HepG2 (cell line): ENCODE data around the gene IFNAR1. TPM values are rescaled to one million over a fixed set of nuclear protein-coding genes. Genes with fewer than 3 reads are reported as not detected.
A peak's percentile ranks its signal among the peaks of the same experiment; 100 is the strongest.

Source experiments
- ADNP ChIP-seq: sonication (generic); formaldehyde crosslinking; IDR thresholded peaks from 2 replicates; pipeline ENCODE4 v1.4.0; 2020; ENCODE audit warnings: missing genetic modification reagents
- CBX2 ChIP-seq, 2 experiments: fragments of 200-600 bp in 1 of 2; sonication (generic); formaldehyde crosslinking in 1 of 2; IDR thresholded peaks; 2 replicates each; pipeline versions ENCODE4 v1.7.0 to v1.8.1; 2018 to 2022; ENCODE audit warnings: low read depth in 2 of 2, low read length in 1 of 2, mild to moderate bottlenecking in 1 of 2, missing genetic modification reagents in 1 of 2
- HNF4A ChIP-seq: sonication (generic); formaldehyde crosslinking; IDR thresholded peaks from 2 replicates; pipeline ENCODE4 v1.4.0; 2020; ENCODE audit warnings: missing genetic modification reagents
- NFKB2 ChIP-seq: sonication (generic); formaldehyde crosslinking; IDR thresholded peaks from 2 replicates; pipeline ENCODE4 v1.4.0; 2020; ENCODE audit warnings: missing genetic modification reagents, borderline replicate concordance
- ZBTB7B ChIP-seq: sonication (generic); formaldehyde crosslinking; IDR thresholded peaks from 2 replicates; pipeline ENCODE4 v1.4.0; 2020; ENCODE audit warnings: missing genetic modification reagents
- ZNF451 ChIP-seq: sonication (generic); formaldehyde crosslinking; IDR thresholded peaks from 2 replicates; pipeline ENCODE4 v1.5.0; 2020; ENCODE audit warnings: mild to moderate bottlenecking, missing genetic modification reagents
- ZNF530 ChIP-seq: sonication (generic); formaldehyde crosslinking; IDR thresholded peaks from 2 replicates; pipeline ENCODE4 v1.5.0; 2020; ENCODE audit warnings: low read depth, mild to moderate bottlenecking, missing genetic modification reagents
- ZNF777 ChIP-seq: sonication (generic); formaldehyde crosslinking; IDR thresholded peaks from 2 replicates; pipeline ENCODE4 v1.4.0; 2020; ENCODE audit warnings: missing genetic modification reagents
- ZNF839 ChIP-seq: sonication (generic); formaldehyde crosslinking; IDR thresholded peaks from 2 replicates; pipeline ENCODE4 v1.4.0; 2020; ENCODE audit warnings: missing genetic modification reagents, mild to moderate bottlenecking, borderline replicate concordance
- polyA plus RNA-seq, 8 experiments: library from polyadenylated mRNA; depleted of rRNA in 3 of 8; stranded (reverse) in 7 of 8; unstranded in 1 of 8; fragments of >200 nt; fragmentation: Illumina TruSeq in 4 of 8; extraction: Trizol in 4 of 8; gene quantifications; 2 replicates each; pipeline versions ENCODE4 v1.2.1 to v1.2.3, GENCODE V29; 2011 to 2016; ENCODE audit warnings: low read depth in 4 of 8, missing spikeins in 1 of 8, mixed read lengths in 1 of 8; ENCODE audit not compliant: insufficient read depth in 1 of 8
- total RNA-seq, 5 experiments: library from RNA; depleted of rRNA; stranded (reverse); fragments of >200 nt; fragmentation: Illumina TruSeq; extraction: Trizol; gene quantifications; 2 replicates each; pipeline ENCODE4 v1.2.3, GENCODE V29; 2016; ENCODE audit warnings: low read depth in 1 of 5
- TF ChIP-seq, protein P1 (sequence below): sonication (generic); formaldehyde crosslinking; IDR thresholded peaks from 2 replicates; pipeline ENCODE4 v1.5.1; 2020; ENCODE audit warnings: mild to moderate bottlenecking, missing genetic modification reagents, moderate library complexity
- TF ChIP-seq, protein P2 (sequence below): sonication (generic); formaldehyde crosslinking; IDR thresholded peaks from 2 replicates; pipeline ENCODE4 v1.5.0; 2020; ENCODE audit warnings: missing genetic modification reagents, mild to moderate bottlenecking, borderline replicate concordance
- TF ChIP-seq, protein P3 (sequence below): IDR thresholded peaks from 2 replicates; pipeline ENCODE4 v1.6.1; 2016; ENCODE audit warnings: mild to moderate bottlenecking
- TF ChIP-seq, protein P4 (sequence below): sonication (generic); formaldehyde crosslinking; IDR thresholded peaks from 2 replicates; pipeline ENCODE4 v1.4.0; 2020; ENCODE audit warnings: missing genetic modification reagents
- TF ChIP-seq, protein P5 (sequence below), 2 experiments: sonication (generic) in 1 of 2; formaldehyde crosslinking in 1 of 2; IDR thresholded peaks; 2 replicates each; pipeline versions ENCODE4 v1.5.1 to v1.6.1; 2011 to 2020; ENCODE audit warnings: borderline replicate concordance in 1 of 2, low read depth in 1 of 2, low read length in 1 of 2, mild to moderate bottlenecking in 1 of 2, missing genetic modification reagents in 1 of 2, moderate library complexity in 1 of 2

IFNAR1 gene
- total and polyA plus RNA-seq, 2 of the 13 experiments (the other 11 are each of a cell fraction or from before 2014, with no cell fraction given): 6.7 to 9.3 TPM

- TF ChIP-seq, protein P1, sequence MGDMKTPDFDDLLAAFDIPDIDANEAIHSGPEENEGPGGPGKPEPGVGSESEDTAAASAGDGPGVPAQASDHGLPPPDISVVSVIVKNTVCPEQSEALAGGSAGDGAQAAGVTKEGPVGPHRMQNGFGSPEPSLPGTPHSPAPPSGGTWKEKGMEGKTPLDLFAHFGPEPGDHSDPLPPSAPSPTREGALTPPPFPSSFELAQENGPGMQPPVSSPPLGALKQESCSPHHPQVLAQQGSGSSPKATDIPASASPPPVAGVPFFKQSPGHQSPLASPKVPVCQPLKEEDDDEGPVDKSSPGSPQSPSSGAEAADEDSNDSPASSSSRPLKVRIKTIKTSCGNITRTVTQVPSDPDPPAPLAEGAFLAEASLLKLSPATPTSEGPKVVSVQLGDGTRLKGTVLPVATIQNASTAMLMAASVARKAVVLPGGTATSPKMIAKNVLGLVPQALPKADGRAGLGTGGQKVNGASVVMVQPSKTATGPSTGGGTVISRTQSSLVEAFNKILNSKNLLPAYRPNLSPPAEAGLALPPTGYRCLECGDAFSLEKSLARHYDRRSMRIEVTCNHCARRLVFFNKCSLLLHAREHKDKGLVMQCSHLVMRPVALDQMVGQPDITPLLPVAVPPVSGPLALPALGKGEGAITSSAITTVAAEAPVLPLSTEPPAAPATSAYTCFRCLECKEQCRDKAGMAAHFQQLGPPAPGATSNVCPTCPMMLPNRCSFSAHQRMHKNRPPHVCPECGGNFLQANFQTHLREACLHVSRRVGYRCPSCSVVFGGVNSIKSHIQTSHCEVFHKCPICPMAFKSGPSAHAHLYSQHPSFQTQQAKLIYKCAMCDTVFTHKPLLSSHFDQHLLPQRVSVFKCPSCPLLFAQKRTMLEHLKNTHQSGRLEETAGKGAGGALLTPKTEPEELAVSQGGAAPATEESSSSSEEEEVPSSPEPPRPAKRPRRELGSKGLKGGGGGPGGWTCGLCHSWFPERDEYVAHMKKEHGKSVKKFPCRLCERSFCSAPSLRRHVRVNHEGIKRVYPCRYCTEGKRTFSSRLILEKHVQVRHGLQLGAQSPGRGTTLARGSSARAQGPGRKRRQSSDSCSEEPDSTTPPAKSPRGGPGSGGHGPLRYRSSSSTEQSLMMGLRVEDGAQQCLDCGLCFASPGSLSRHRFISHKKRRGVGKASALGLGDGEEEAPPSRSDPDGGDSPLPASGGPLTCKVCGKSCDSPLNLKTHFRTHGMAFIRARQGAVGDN: peak; percentile 65
- peak; percentile 44; the same call in 1 of the 2 replicates for TF ChIP-seq ZNF451 (CRISPR knock-in tag)
- no peak for TF ChIP-seq ADNP
- no peak for TF ChIP-seq ZNF839 (CRISPR knock-in tag)
- TF ChIP-seq NFKB2 (CRISPR knock-in tag): peak; percentile 36; the same call in 1 of the 2 replicates
- no peak for TF ChIP-seq CBX2 (IDR thresholded peaks at IDR 0.05; ENCODE audit: low read depth, low read length)
- TF ChIP-seq CBX2 (CRISPR knock-in tag; IDR thresholded peaks at IDR 0.05; ENCODE audit: low read depth): no peak
- TF ChIP-seq ZNF777: no peak
- 0 out of 2 replicates have a peak, but pooled peaks have one; percentile 5 for TF ChIP-seq HNF4A (CRISPR knock-in tag)
- TF ChIP-seq ZNF530 (CRISPR knock-in tag): no peak
- TF ChIP-seq, protein P2, sequence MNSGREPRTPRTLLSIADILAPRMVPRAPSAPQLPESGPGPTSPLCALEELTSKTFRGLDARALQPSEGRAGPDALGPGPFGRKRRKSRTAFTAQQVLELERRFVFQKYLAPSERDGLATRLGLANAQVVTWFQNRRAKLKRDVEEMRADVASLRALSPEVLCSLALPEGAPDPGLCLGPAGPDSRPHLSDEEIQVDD (CRISPR knock-in tag): 0 out of 2 replicates have a peak, but pooled peaks have one; percentile 47
- TF ChIP-seq, protein P3, sequence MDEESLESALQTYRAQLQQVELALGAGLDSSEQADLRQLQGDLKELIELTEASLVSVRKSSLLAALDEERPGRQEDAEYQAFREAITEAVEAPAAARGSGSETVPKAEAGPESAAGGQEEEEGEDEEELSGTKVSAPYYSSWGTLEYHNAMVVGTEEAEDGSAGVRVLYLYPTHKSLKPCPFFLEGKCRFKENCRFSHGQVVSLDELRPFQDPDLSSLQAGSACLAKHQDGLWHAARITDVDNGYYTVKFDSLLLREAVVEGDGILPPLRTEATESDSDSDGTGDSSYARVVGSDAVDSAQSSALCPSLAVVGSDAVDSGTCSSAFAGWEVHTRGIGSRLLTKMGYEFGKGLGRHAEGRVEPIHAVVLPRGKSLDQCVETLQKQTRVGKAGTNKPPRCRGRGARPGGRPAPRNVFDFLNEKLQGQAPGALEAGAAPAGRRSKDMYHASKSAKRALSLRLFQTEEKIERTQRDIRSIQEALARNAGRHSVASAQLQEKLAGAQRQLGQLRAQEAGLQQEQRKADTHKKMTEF (CRISPR knock-in tag): peak; percentile 43; the same call in 1 of the 2 replicates
- TF ChIP-seq, protein P4, sequence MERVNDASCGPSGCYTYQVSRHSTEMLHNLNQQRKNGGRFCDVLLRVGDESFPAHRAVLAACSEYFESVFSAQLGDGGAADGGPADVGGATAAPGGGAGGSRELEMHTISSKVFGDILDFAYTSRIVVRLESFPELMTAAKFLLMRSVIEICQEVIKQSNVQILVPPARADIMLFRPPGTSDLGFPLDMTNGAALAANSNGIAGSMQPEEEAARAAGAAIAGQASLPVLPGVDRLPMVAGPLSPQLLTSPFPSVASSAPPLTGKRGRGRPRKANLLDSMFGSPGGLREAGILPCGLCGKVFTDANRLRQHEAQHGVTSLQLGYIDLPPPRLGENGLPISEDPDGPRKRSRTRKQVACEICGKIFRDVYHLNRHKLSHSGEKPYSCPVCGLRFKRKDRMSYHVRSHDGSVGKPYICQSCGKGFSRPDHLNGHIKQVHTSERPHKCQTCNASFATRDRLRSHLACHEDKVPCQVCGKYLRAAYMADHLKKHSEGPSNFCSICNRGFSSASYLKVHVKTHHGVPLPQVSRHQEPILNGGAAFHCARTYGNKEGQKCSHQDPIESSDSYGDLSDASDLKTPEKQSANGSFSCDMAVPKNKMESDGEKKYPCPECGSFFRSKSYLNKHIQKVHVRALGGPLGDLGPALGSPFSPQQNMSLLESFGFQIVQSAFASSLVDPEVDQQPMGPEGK (CRISPR knock-in tag): peak; percentile 18
- TF ChIP-seq, protein P5, sequence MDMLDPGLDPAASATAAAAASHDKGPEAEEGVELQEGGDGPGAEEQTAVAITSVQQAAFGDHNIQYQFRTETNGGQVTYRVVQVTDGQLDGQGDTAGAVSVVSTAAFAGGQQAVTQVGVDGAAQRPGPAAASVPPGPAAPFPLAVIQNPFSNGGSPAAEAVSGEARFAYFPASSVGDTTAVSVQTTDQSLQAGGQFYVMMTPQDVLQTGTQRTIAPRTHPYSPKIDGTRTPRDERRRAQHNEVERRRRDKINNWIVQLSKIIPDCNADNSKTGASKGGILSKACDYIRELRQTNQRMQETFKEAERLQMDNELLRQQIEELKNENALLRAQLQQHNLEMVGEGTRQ (IDR thresholded peaks at IDR 0.05; ENCODE audit: low read depth, low read length): no peak
- TF ChIP-seq, protein P5 (CRISPR knock-in tag; IDR thresholded peaks at IDR 0.05; ENCODE audit: borderline replicate concordance): no peak
- TF ChIP-seq ZBTB7B (CRISPR knock-in tag): peak; percentile 70; the same call in 1 of the 2 replicates
Observed at GRCh38 chr21:33403786-33404585, 79.2 kb downstream of the IFNAR1 start (continued).
